Neural cell (in vitro differentiated cells): ENCODE measurements around the gene EXO1. TPM values are rescaled to one million over a fixed set of nuclear protein-coding genes. Genes with fewer than 3 reads are reported as not detected.

Source experiments
- H2AFZ ChIP-seq: fragments of 200-600, 300-800 bp; sonication (generic), shearing (Covaris generic); 2 replicates; pipeline ENCODE4 v1.6.0; 2014; ENCODE audit warnings: low read depth, mild to moderate bottlenecking, antibody characterized with exemption, low read length, moderate library complexity
- H3F3A ChIP-seq: fragments of 200-600 bp; shearing (Covaris generic); 2 replicates; pipeline ENCODE4 v1.6.1; 2016; ENCODE audit warnings: mild to moderate bottlenecking, moderate library complexity, mixed read lengths, antibody characterized with exemption, low read length; ENCODE audit not compliant: insufficient read depth, poor library complexity, severe bottlenecking
- H3K27ac ChIP-seq: fragments of 200-600, 300-800 bp; sonication (generic), shearing (Covaris generic); 2 replicates; pipeline ENCODE4 v1.5.1; 2014; ENCODE audit warnings: mild to moderate bottlenecking, low read length, moderate library complexity
- H3K27me3 ChIP-seq: fragments of 300-800, 200-600 bp; sonication (generic), shearing (Covaris generic); 2 replicates; pipeline ENCODE4 v1.6.0; 2014; ENCODE audit warnings: mild to moderate bottlenecking, low read depth, low read length, moderate library complexity; ENCODE audit not compliant: insufficient read depth
- H3K36me3 ChIP-seq: fragments of 300-800, 200-600 bp; sonication (generic), shearing (Covaris generic); 2 replicates; pipeline ENCODE4 v1.5.1; 2014; ENCODE audit warnings: mild to moderate bottlenecking, antibody characterized with exemption, low read length, moderate library complexity; ENCODE audit not compliant: insufficient read depth
- H3K4me2 ChIP-seq: fragments of 300-800, 200-600 bp; sonication (generic), shearing (Covaris generic); 2 replicates; pipeline ENCODE4 v1.6.0; 2014; ENCODE audit warnings: mild to moderate bottlenecking, low read length
- H3K4me3 ChIP-seq: fragments of 300-800, 200-600 bp; sonication (generic), shearing (Covaris generic); 2 replicates; pipeline ENCODE4 v1.5.1; 2014; ENCODE audit warnings: mild to moderate bottlenecking, low read length, moderate library complexity
- H3K79me2 ChIP-seq: fragments of 200-600 bp; shearing (Covaris generic); replicated peaks from 2 replicates; pipeline ENCODE4 v1.6.0; 2014; ENCODE audit warnings: mild to moderate bottlenecking, low read length, moderate library complexity; ENCODE audit not compliant: insufficient read depth
- H3K9ac ChIP-seq: fragments of 300-800, 200-600 bp; sonication (generic), shearing (Covaris generic); 2 replicates; pipeline ENCODE4 v1.6.1; 2016; ENCODE audit warnings: mild to moderate bottlenecking, low read length, mixed read lengths
- H3K9me2 ChIP-seq: fragments of 200-600 bp; shearing (Covaris generic); 2 replicates; pipeline ENCODE4 v1.6.1; 2016; ENCODE audit warnings: mild to moderate bottlenecking, low read length, mixed read lengths; ENCODE audit not compliant: insufficient read depth
- H3K9me3 ChIP-seq: fragments of 200-600, 300-800 bp; sonication (generic), shearing (Covaris generic); 2 replicates; pipeline ENCODE4 v1.6.1; 2016; ENCODE audit warnings: mild to moderate bottlenecking, mixed run types, low read length, moderate library complexity, mixed read lengths
- H4K20me1 ChIP-seq: fragments of 200-600 bp; shearing (Covaris generic); 2 replicates; pipeline ENCODE4 v1.6.1; 2016; ENCODE audit warnings: mild to moderate bottlenecking, mixed run types; ENCODE audit not compliant: insufficient read depth
- EP300 ChIP-seq: fragments of 450-650 bp; conservative IDR thresholded peaks from 2 replicates; pipeline ENCODE4 v1.6.1; 2014; ENCODE audit warnings: antibody characterized with exemption, mild to moderate bottlenecking, moderate library complexity; ENCODE audit not compliant: poor library complexity, severe bottlenecking
- EZH2 ChIP-seq: fragments of 200-600, 300-800 bp; shearing (Covaris generic), sonication (generic); IDR thresholded peaks from 2 replicates; pipeline ENCODE4 v1.6.1; 2014; ENCODE audit warnings: antibody characterized with exemption, low read length, borderline replicate concordance, mild to moderate bottlenecking; ENCODE audit not compliant: insufficient read depth, poor library complexity, severe bottlenecking
- MXI1 ChIP-seq: fragments of 450-650 bp; conservative IDR thresholded peaks from 2 replicates; pipeline ENCODE4 v1.6.1; 2014; ENCODE audit warnings: antibody characterized with exemption, mild to moderate bottlenecking; ENCODE audit not compliant: poor library complexity, severe bottlenecking
- POLR2AphosphoS5 ChIP-seq: IDR thresholded peaks from 2 replicates; pipeline ENCODE4 v1.6.1; 2012
- RAD21 ChIP-seq: fragments of 450-650 bp; conservative IDR thresholded peaks from 2 replicates; pipeline ENCODE4 v1.6.1; 2014; ENCODE audit warnings: antibody characterized with exemption, mild to moderate bottlenecking, moderate library complexity
- REST ChIP-seq: IDR thresholded peaks from 2 replicates; pipeline ENCODE4 v1.6.1; 2012; ENCODE audit warnings: borderline replicate concordance
- SMC3 ChIP-seq: fragments of 450-650 bp; conservative IDR thresholded peaks from 2 replicates; pipeline ENCODE4 v1.6.1; 2014; ENCODE audit warnings: antibody characterized with exemption, mild to moderate bottlenecking, moderate library complexity; ENCODE audit not compliant: poor library complexity
- TAF1 ChIP-seq: IDR thresholded peaks from 2 replicates; pipeline ENCODE4 v1.6.1; 2012; ENCODE audit warnings: low read depth
- polyA plus RNA-seq: library from polyadenylated mRNA; depleted of rRNA; stranded (reverse); fragments of >200 nt; gene quantifications from 2 replicates; pipeline ENCODE4 v1.2.3, GENCODE V29; 2014
- TF ChIP-seq, protein P1 (sequence below): fragments of 450-650 bp; IDR thresholded peaks from 2 replicates; pipeline ENCODE4 v1.5.1; 2014; ENCODE audit warnings: antibody characterized with exemption, mild to moderate bottlenecking, moderate library complexity; ENCODE audit not compliant: poor library complexity, severe bottlenecking

EXO1 gene
- polyA plus RNA-seq, 1 donor from 2014 or later: 0.92 TPM

DNA sequence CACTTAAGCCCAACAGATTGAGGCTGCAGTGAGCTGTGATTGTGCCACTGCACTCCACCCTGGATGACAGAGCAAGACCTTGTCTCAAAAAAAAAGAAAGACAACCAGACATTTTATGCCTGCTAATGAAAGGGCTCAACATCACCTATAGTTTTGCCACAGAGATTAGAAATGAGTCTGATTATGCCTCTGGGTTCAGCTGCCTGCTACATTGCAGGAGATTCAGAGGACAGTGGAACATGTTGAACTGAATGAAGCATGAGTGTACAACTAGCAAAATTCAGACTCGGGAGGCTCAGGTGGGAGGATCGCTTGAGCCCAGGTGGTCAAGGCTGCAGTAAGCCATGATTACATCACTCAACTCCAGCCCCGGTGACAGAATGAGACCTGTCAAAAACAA, 46.0 kb downstream of the EXO1 start:
- H3K36me3 ChIP-seq: no peaks in the 10 kb centered on the region
- no peaks in the 10 kb centered on the region for H3F3A ChIP-seq
- no peaks in the 10 kb centered on the region for H4K20me1 ChIP-seq
- H3K79me2 ChIP-seq: no peaks in the 10 kb centered on the region
- no peak overlapping the region for H3K4me2 ChIP-seq
- no peak overlapping the region for H3K9ac ChIP-seq
- no peak overlapping the region for H3K4me3 ChIP-seq
- H3K9me2 ChIP-seq: no peaks in the 10 kb centered on the region
- TF ChIP-seq, protein P1, sequence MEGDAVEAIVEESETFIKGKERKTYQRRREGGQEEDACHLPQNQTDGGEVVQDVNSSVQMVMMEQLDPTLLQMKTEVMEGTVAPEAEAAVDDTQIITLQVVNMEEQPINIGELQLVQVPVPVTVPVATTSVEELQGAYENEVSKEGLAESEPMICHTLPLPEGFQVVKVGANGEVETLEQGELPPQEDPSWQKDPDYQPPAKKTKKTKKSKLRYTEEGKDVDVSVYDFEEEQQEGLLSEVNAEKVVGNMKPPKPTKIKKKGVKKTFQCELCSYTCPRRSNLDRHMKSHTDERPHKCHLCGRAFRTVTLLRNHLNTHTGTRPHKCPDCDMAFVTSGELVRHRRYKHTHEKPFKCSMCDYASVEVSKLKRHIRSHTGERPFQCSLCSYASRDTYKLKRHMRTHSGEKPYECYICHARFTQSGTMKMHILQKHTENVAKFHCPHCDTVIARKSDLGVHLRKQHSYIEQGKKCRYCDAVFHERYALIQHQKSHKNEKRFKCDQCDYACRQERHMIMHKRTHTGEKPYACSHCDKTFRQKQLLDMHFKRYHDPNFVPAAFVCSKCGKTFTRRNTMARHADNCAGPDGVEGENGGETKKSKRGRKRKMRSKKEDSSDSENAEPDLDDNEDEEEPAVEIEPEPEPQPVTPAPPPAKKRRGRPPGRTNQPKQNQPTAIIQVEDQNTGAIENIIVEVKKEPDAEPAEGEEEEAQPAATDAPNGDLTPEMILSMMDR: no peak
- TF ChIP-seq SMC3 (no peak), REST (no peak), EZH2 (no peak), POLR2AphosphoS5 (no peak), EP300 (no peak)
- no peak overlapping the region for H3K27ac ChIP-seq
- no peaks in the 10 kb centered on the region for H3K9me3 ChIP-seq
- H2AFZ ChIP-seq: no peak overlapping the region
- H3K27me3 ChIP-seq: no peaks in the 10 kb centered on the region

DNA sequence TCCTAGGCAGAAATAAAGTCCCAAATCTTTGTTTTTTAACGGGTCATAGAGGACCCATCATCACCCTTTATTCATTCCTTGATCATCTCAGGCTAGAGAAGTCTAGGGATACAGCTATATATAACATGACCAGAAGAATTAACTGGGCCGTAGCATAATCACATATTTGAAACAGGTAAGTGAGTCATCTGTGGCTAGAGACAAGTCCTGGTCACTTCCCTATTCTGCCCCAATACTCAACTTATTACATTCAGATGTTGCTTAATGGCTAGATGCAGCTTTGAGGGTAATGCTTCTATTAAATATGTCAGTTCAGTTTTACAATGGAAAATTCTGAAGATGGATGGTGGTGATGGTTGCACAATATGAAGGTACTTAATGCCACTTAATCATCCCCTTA, 47.0 kb downstream of the EXO1 start:
- H3K4me3 ChIP-seq: no peak overlapping the region
- H2AFZ ChIP-seq: no peak overlapping the region
- no peaks in the 10 kb centered on the region for H3K79me2 ChIP-seq
- no peak for TF ChIP-seq POLR2AphosphoS5
- TF ChIP-seq EZH2: no peak
- TF ChIP-seq MXI1: no peak
- no peak for TF ChIP-seq REST
- no peak for TF ChIP-seq SMC3
- no peak for TF ChIP-seq RAD21
- TF ChIP-seq, protein P1: no peak
- no peak for TF ChIP-seq TAF1
- no peak for TF ChIP-seq EP300
- H3K27ac ChIP-seq: no peak overlapping the region
- H3K36me3 ChIP-seq: no peaks in the 10 kb centered on the region
- no peaks in the 10 kb centered on the region for H3K9me3 ChIP-seq
- H3K4me2 ChIP-seq: no peak overlapping the region
- no peaks in the 10 kb centered on the region for H4K20me1 ChIP-seq
- H3K9ac ChIP-seq: no peak overlapping the region
- no peaks in the 10 kb centered on the region for H3K27me3 ChIP-seq
- H3K9me2 ChIP-seq: no peaks in the 10 kb centered on the region
- no peaks in the 10 kb centered on the region for H3F3A ChIP-seq
